PC-3 (cell line): ENCODE results near the gene PLEKHM3. TPM values are rescaled to one million over a fixed set of nuclear protein-coding genes. Genes with fewer than 3 reads are reported as not detected.

ENCODE experiments used
- ATAC-seq: fragments of 200-7000 bp; cut with Tn5 transposase; 2 replicates; pipeline ENCODE4 v1.9.1; 2020; ENCODE audit warnings: mild to moderate bottlenecking, moderate library complexity
- BruUV-seq: library from RNA; stranded (reverse); fragments of 400-500 nt; replicated peaks from 2 replicates; lab custom pipeline; 2021; lab: Mats Ljungman, UMichigan
- CTCF ChIA-PET: fragments of 300-600 bp; sonication (Branson Sonifier 250); formaldehyde crosslinking; loops from one replicate; lab custom pipeline; 2022; ENCODE audit warnings: antibody characterized with exemption; lab: Charles Lee
- POLR2A ChIA-PET: fragments of 300-600 bp; sonication (Branson Sonifier 250); formaldehyde crosslinking; loops from one replicate; lab custom pipeline; 2022; ENCODE audit warnings: antibody characterized with exemption; ENCODE audit not compliant: unreplicated experiment; lab: Charles Lee
- DNase-seq: peaks from one replicate; pipeline ENCODE4 v3.0.0-alpha.2; 2015
- H2AFZ ChIP-seq: fragments of 300-600 bp; sonication (generic); 2 replicates; pipeline ENCODE4 v1.6.0; 2016; ENCODE audit warnings: antibody characterized with exemption, low read length
- H3F3A ChIP-seq: fragments of 300-600 bp; sonication (generic); one replicate; pipeline ENCODE4 v1.6.0; 2017; ENCODE audit warnings: antibody characterized with exemption, low read length, control low read depth, mild to moderate bottlenecking; ENCODE audit not compliant: unreplicated experiment
- H3K27ac ChIP-seq: fragments of 300-600 bp; sonication (generic); 2 replicates; pipeline ENCODE4 v1.5.1; 2016; ENCODE audit warnings: mild to moderate bottlenecking, low read length
- H3K27me3 ChIP-seq: fragments of 300-600 bp; sonication (generic); 2 replicates; pipeline ENCODE4 v1.6.1; 2016; ENCODE audit warnings: low read length, mixed read lengths
- H3K36me3 ChIP-seq: fragments of 300-600 bp; sonication (generic); 2 replicates; pipeline ENCODE4 v1.6.1; 2016; ENCODE audit warnings: low read depth, mixed run types, low read length, mixed read lengths
- H3K4me1 ChIP-seq: fragments of 300-600 bp; sonication (generic); 2 replicates; pipeline ENCODE4 v1.5.1; 2016; ENCODE audit warnings: low read length; ENCODE audit not compliant: insufficient read depth
- H3K4me2 ChIP-seq: fragments of 300-600 bp; sonication (generic); 2 replicates; pipeline ENCODE4 v1.6.0; 2016; ENCODE audit warnings: low read length
- H3K4me3 ChIP-seq: fragments of 300-600 bp; sonication (generic); 2 replicates; pipeline ENCODE4 v1.5.1; 2016; ENCODE audit warnings: mild to moderate bottlenecking, low read length, mixed read lengths
- H3K79me2 ChIP-seq: fragments of 300-600 bp; sonication (generic); 2 replicates; pipeline ENCODE4 v1.6.1; 2017; ENCODE audit warnings: low read length, mixed read lengths
- H3K9ac ChIP-seq: fragments of 300-600 bp; sonication (generic); 2 replicates; pipeline ENCODE4 v1.6.0; 2016; ENCODE audit warnings: mild to moderate bottlenecking, low read length
- H3K9me2 ChIP-seq: fragments of 300-600 bp; sonication (generic); replicated peaks from 2 replicates; pipeline ENCODE4 v1.6.1; 2016; ENCODE audit warnings: mixed run types, low read length, mixed read lengths
- H3K9me3 ChIP-seq: fragments of 300-600 bp; sonication (generic); 2 replicates; pipeline ENCODE4 v1.6.1; 2016; ENCODE audit warnings: low read length, mixed read lengths
- H4K20me1 ChIP-seq: fragments of 300-600 bp; sonication (generic); 2 replicates; pipeline ENCODE4 v1.6.1; 2016; ENCODE audit warnings: low read length, mixed read lengths
- CTCF ChIP-seq: fragments of 300-600 bp; sonication (generic); conservative IDR thresholded peaks from 2 replicates; pipeline ENCODE4 v1.5.1; 2017; ENCODE audit warnings: antibody characterized with exemption, low read depth, mild to moderate bottlenecking, low read length
- EZH2 ChIP-seq: fragments of 300-600 bp; sonication (generic); IDR thresholded peaks from one replicate; pipeline ENCODE4 v1.6.1; 2017; ENCODE audit warnings: antibody characterized with exemption, mild to moderate bottlenecking, low read length; ENCODE audit not compliant: unreplicated experiment
- EZH2phosphoT487 ChIP-seq: fragments of 300-600 bp; sonication (generic); IDR thresholded peaks from 2 replicates; pipeline ENCODE4 v1.6.1; 2018; ENCODE audit warnings: mild to moderate bottlenecking, antibody characterized with exemption, low read length, borderline replicate concordance
- intact Hi-C: fragments of 100-400 bp; cut with micrococcal nuclease; formaldehyde crosslinking; loops from 2 replicates; pipeline ENCODE4 v1.9.0; 2023
- total RNA-seq: library from RNA; depleted of rRNA; stranded (reverse); fragments of >200 nt; gene quantifications from 2 replicates; pipeline ENCODE4 v1.2.3, GENCODE V29; 2014

The PLEKHM3 gene
- total RNA-seq, 1 experiment from 2014 or later, result 5.9 TPM

GRCh38 chr2:207936380-207936779 is 88.9 kb downstream of the PLEKHM3 start:
- Histone ChIP-seq H3K27me3 (no peaks in the 10 kb centered on the region), H3F3A (no peaks in the 10 kb centered on the region), H3K4me3 (no peak overlapping the region), H3K79me2 (no peaks in the 10 kb centered on the region), H3K9ac (no peak overlapping the region), H3K27ac (no peak overlapping the region), H3K36me3 (no peaks in the 10 kb centered on the region), H3K4me1 (peaks cover 15% of the 10 kb centered on the region), H2AFZ (no peak overlapping the region), H3K4me2 (no peak overlapping the region), H3K9me3 (no peaks in the 10 kb centered on the region), H3K9me2 (no peaks in the 10 kb centered on the region), H4K20me1 (no peaks in the 10 kb centered on the region)
- DNase-seq, result no peak
- TF ChIP-seq EZH2 (no peak), CTCF (no peak), EZH2phosphoT487 (no peak)
- BruUV-seq, result no TSS peak
- intact Hi-C loops, result no loop called here
- ChIA-PET CTCF (no interaction called here), POLR2A (no interaction called here)
- no peak for ATAC-seq

- no peak overlapping the region for H3K27ac ChIP-seq
- ATAC-seq (no peak), DNase-seq (no peak)
- TF ChIP-seq EZH2 (no peak), EZH2phosphoT487 (no peak), CTCF (no peak)
- no TSS peak for BruUV-seq
- H3K27me3 ChIP-seq, result no peaks in the 10 kb centered on the region
- peaks cover 19% of the 10 kb centered on the region for H3K4me1 ChIP-seq
- no peaks in the 10 kb centered on the region for H3F3A ChIP-seq
- no peaks in the 10 kb centered on the region for H3K9me2 ChIP-seq
- H2AFZ ChIP-seq, result no peak overlapping the region
- ChIA-PET CTCF (no interaction called here), POLR2A (no interaction called here)
- no peak overlapping the region for H3K4me3 ChIP-seq
- H3K9ac ChIP-seq, result no peak overlapping the region
- no peaks in the 10 kb centered on the region for H3K9me3 ChIP-seq
- H3K36me3 ChIP-seq, result no peaks in the 10 kb centered on the region
- no peak overlapping the region for H3K4me2 ChIP-seq
- intact Hi-C loops, result no loop called here
- no peaks in the 10 kb centered on the region for H3K79me2 ChIP-seq
- H4K20me1 ChIP-seq, result no peaks in the 10 kb centered on the region
Observed at GRCh38 chr2:207935991-207936370, 89.3 kb downstream of the PLEKHM3 start.

GRCh38 chr2:207935121-207935990 is 90.0 kb downstream of the PLEKHM3 start:
- Histone ChIP-seq H3K4me3 (no peak overlapping the region), H3K36me3 (no peaks in the 10 kb centered on the region), H3K27me3 (no peaks in the 10 kb centered on the region), H3K4me2 (no peak overlapping the region), H3K27ac (no peak overlapping the region), H3K9me2 (no peaks in the 10 kb centered on the region), H3K9ac (no peak overlapping the region), H3F3A (no peaks in the 10 kb centered on the region), H3K9me3 (no peaks in the 10 kb centered on the region), H3K79me2 (no peaks in the 10 kb centered on the region), H3K4me1 (peaks cover 23% of the 10 kb centered on the region), H4K20me1 (no peaks in the 10 kb centered on the region), H2AFZ (no peak overlapping the region)
- DNase-seq (no peak), ATAC-seq (no peak)
- TF ChIP-seq EZH2phosphoT487 (no peak), EZH2 (no peak)
- intact Hi-C loops, result no loop called here
- POLR2A ChIA-PET, result no interaction called here
- CTCF ChIA-PET, result no interaction called here
- BruUV-seq, result no TSS peak
